Measurements from ENCODE around the gene ZNF592. TPM values are rescaled to one million over a fixed set of nuclear protein-coding genes. Genes with fewer than 3 reads are reported as not detected.
A peak's percentile ranks its signal among the peaks of the same experiment; 100 is the strongest.
"Not testable (repeated sequence)": the region's sequence is repeated elsewhere in the genome, so short reads cannot be mapped to it uniquely, and the experiment has no call there.

ZNF592 gene
- total RNA-seq, 4 donors from 2014 or later = 21.6 to 36.3 (median 32.6) TPM

- Histone ChIP-seq H3K36me3 (no peaks in the 10 kb centered on the region), H3K27ac (peak overlapping the region; percentile 91 to 100 (median 94)), H3K4me1 (peaks cover 0 to 78% (median 38%) of the 10 kb centered on the region in 4 donors), H3K9me3 (no peaks in the 10 kb centered on the region), H3K4me3 (peak overlapping the region; percentile 54 to 97 (median 82)), H3K27me3 (no peaks in the 10 kb centered on the region)
- 10 to 13% methylated on average over 11 to 15 of the region's 15 CpGs for WGBS, 2 donors
- no peak for DNase-seq (ENCODE audit: low spot score in 2 of 2)
- TF ChIP-seq CTCF (IDR thresholded peaks at IDR 0.05) (peak in 1 of 5 experiments; percentile 28), POLR2A (IDR thresholded peaks at IDR 0.05) (no peak), EP300 (IDR thresholded peaks at IDR 0.05) (no peak)
Measured at GRCh38 chr15:84749111-84749991, 959 bp downstream of the ZNF592 start.

GRCh38 chr15:84750583-84751092, 2.2 kb downstream of the ZNF592 start:
- no peaks in the 10 kb centered on the region for H3K9me3 ChIP-seq
- peak overlapping the region in 1 of 4 donors; percentile 97 for H3K4me3 ChIP-seq
- no peaks in the 10 kb centered on the region for H3K27me3 ChIP-seq
- peak overlapping the region in 3 of 4 donors; percentile 5 to 91 (median 18) for H3K27ac ChIP-seq
- H3K4me1 ChIP-seq = peaks cover 0 to 71% (median 38%) of the 10 kb centered on the region in 4 donors
- no peak for DNase-seq (ENCODE audit: low spot score in 2 of 2)
- no peaks in the 10 kb centered on the region for H3K36me3 ChIP-seq
- WGBS, 2 donors = 23 to 51% methylated on average over 2 of the region's 2 CpGs
- TF ChIP-seq EP300 (IDR thresholded peaks at IDR 0.05) = no peak
- no peak for TF ChIP-seq CTCF (IDR thresholded peaks at IDR 0.05)
- no peak for TF ChIP-seq POLR2A (IDR thresholded peaks at IDR 0.05)

GRCh38 chr15:84751721-84752120, 3.3 kb downstream of the ZNF592 start:
- H3K27me3 ChIP-seq; H3K9me3 ChIP-seq; H3K4me3 ChIP-seq; DNase-seq (ENCODE audit: low spot score in 2 of 2); H3K36me3 ChIP-seq: not testable (repeated sequence)
- peak overlapping the region in 1 of 4 donors; percentile 52 for H3K27ac ChIP-seq
- peaks cover 0 to 71% (median 36%) of the 10 kb centered on the region in 4 donors for H3K4me1 ChIP-seq
- WGBS, 2 donors = 91 to 93% methylated on average over 6 of the region's 6 CpGs

GRCh38 chr15:84752195-84752594, 3.8 kb downstream of the ZNF592 start:
- 91 to 100% methylated on average over 1 of the region's 1 CpG for WGBS, 2 donors
- H3K27ac ChIP-seq = peak overlapping the region in 2 of 4 donors; percentile 50 to 52
- DNase-seq (ENCODE audit: low spot score in 2 of 2) = no peak
- H3K27me3 ChIP-seq = no peaks in the 10 kb centered on the region
- TF ChIP-seq CTCF (IDR thresholded peaks at IDR 0.05) (no peak), POLR2A (IDR thresholded peaks at IDR 0.05) (no peak), EP300 (IDR thresholded peaks at IDR 0.05) (no peak)
- H3K4me1 ChIP-seq = peaks cover 0 to 70% (median 32%) of the 10 kb centered on the region in 4 donors
- H3K4me3 ChIP-seq = no peak overlapping the region
- H3K36me3 ChIP-seq = no peaks in the 10 kb centered on the region
- H3K9me3 ChIP-seq = no peaks in the 10 kb centered on the region

- Histone ChIP-seq H3K27ac (peak overlapping the region in 2 of 4 donors; percentile 8 to 50), H3K9me3 (no peaks in the 10 kb centered on the region), H3K36me3 (no peaks in the 10 kb centered on the region), H3K27me3 (no peaks in the 10 kb centered on the region), H3K4me1 (peaks cover 0 to 72% (median 32%) of the 10 kb centered on the region in 4 donors), H3K4me3 (no peak overlapping the region)
- DNase-seq (ENCODE audit: low spot score in 2 of 2) = no peak
- TF ChIP-seq CTCF (IDR thresholded peaks at IDR 0.05) (no peak), EP300 (IDR thresholded peaks at IDR 0.05) (no peak), POLR2A (IDR thresholded peaks at IDR 0.05) (no peak)
- WGBS, 2 donors = 46 to 47% methylated on average over 3 of the region's 3 CpGs
Measured at GRCh38 chr15:84752700-84753099, 4.3 kb downstream of the ZNF592 start.

- DNase-seq (ENCODE audit: low spot score in 2 of 2); H3K27ac ChIP-seq; H3K27me3 ChIP-seq; H3K36me3 ChIP-seq; H3K9me3 ChIP-seq; H3K4me3 ChIP-seq: not testable (repeated sequence)
- peaks cover 0 to 86% (median 33%) of the 10 kb centered on the region in 4 donors for H3K4me1 ChIP-seq
- WGBS, 2 donors = 76% methylated on average over 4 of the region's 4 CpGs
Measured at GRCh38 chr15:84754889-84755288, 6.5 kb downstream of the ZNF592 start.

Measured in tibial nerve (tissue), 4 donors.